Spleen (tissue), 7 donors: ENCODE data around the gene TCTN1.

Experiments used
- POLR2A ChIP-seq, 3 donors: fragments of 450-650 bp; IDR thresholded peaks; one replicate each; pipeline ENCODE4 v1.5.1; 2017; ENCODE audit warnings: antibody characterized with exemption in 3 of 3, mild to moderate bottlenecking in 1 of 3
- POLR2AphosphoS5 ChIP-seq, 3 donors: sonication (generic); formaldehyde crosslinking; IDR thresholded peaks; one replicate each; pipeline ENCODE4 v1.5.1; 2017; ENCODE audit warnings: antibody characterized with exemption in 3 of 3
- TF ChIP-seq, protein P1 (sequence below), 11 experiments: fragments of 200-600 bp in 7 of 11; fragments of 450-650 bp in 4 of 11; sonication (generic) in 4 of 11; IDR thresholded peaks in 8 of 11; conservative IDR thresholded peaks in 3 of 11; 1 replicate in 7 of 11; 2 replicates in 4 of 11; pipeline versions ENCODE4 v1.4.0 to v1.8.0; 2016 to 2021; ENCODE audit warnings: antibody characterized with exemption in 11 of 11, inconsistent platforms in 4 of 11, mild to moderate bottlenecking in 1 of 11
- donor health status: DM: no; HTN: no; CAD: no; lungs with moderate emphysema.
- donor health status: DM: no; HTN: no; CAD: no.
- donor health status: DM: no; HTN: no; CAD: no.

DNA sequence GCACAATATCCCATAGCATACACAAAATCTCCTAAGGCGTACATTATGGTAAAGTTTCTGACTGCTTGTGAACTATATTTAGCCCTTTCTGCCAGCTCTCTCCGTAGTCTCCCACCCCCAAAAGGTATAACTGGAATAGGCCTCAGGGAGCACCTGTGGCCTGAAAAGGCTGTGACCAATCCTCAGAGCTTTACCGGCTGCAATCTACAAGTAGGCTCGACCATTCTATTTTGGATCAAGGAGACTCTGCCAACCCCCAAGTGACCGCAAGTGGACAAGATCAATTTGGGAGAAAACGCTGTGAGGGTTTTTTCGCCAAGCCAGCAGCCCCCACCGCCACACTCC lies 32.0 kb upstream of the TCTN1 start:
- TF ChIP-seq, protein P1, sequence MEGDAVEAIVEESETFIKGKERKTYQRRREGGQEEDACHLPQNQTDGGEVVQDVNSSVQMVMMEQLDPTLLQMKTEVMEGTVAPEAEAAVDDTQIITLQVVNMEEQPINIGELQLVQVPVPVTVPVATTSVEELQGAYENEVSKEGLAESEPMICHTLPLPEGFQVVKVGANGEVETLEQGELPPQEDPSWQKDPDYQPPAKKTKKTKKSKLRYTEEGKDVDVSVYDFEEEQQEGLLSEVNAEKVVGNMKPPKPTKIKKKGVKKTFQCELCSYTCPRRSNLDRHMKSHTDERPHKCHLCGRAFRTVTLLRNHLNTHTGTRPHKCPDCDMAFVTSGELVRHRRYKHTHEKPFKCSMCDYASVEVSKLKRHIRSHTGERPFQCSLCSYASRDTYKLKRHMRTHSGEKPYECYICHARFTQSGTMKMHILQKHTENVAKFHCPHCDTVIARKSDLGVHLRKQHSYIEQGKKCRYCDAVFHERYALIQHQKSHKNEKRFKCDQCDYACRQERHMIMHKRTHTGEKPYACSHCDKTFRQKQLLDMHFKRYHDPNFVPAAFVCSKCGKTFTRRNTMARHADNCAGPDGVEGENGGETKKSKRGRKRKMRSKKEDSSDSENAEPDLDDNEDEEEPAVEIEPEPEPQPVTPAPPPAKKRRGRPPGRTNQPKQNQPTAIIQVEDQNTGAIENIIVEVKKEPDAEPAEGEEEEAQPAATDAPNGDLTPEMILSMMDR (IDR thresholded peaks at IDR 0.05 in 8 of 11, conservative IDR thresholded peaks at IDR 0.05 in 3 of 11): no peak
- TF ChIP-seq POLR2AphosphoS5 (IDR thresholded peaks at IDR 0.05) (no peak), POLR2A (IDR thresholded peaks at IDR 0.05) (no peak)
